Stimulated activated CD4-positive, alpha-beta T cell treated with anti-CD3 and anti-CD28 coated beads, Interleukin-15, amount 100 ng/mL, for 1 hour (primary cell): Measurements from ENCODE around the gene PPP1R1B.
A peak's percentile ranks its signal among the peaks of the same experiment; 100 is the strongest.

ENCODE experiments used
- DNase-seq, 2 donors: peaks; one replicate each; pipeline ENCODE4 v3.0.0-alpha.2; 2020; ENCODE audit warnings: low read depth in 1 of 2, low spot score in 1 of 2

PPP1R1B gene

DNA sequence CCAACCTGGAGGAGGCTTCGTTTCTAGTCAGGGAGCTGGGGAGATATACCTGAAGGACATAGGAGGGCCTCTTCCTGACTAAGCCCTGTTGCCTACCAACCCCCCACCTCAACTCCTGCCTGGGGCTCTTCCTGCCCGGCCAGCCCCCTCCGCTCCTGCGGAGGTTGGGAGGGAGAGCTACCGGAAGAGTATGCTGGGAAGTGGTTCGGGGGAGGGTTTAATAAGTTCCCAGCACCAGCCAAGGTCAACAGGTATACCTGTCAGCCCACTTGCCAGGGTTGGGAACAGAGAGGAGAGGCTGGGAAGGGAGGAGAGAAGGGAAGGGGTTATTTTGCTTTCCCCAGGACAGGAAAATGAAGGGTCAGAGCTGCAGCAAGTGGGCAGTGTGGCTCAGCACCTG, 4.7 kb downstream of the PPP1R1B start:
- no peak for DNase-seq

DNA sequence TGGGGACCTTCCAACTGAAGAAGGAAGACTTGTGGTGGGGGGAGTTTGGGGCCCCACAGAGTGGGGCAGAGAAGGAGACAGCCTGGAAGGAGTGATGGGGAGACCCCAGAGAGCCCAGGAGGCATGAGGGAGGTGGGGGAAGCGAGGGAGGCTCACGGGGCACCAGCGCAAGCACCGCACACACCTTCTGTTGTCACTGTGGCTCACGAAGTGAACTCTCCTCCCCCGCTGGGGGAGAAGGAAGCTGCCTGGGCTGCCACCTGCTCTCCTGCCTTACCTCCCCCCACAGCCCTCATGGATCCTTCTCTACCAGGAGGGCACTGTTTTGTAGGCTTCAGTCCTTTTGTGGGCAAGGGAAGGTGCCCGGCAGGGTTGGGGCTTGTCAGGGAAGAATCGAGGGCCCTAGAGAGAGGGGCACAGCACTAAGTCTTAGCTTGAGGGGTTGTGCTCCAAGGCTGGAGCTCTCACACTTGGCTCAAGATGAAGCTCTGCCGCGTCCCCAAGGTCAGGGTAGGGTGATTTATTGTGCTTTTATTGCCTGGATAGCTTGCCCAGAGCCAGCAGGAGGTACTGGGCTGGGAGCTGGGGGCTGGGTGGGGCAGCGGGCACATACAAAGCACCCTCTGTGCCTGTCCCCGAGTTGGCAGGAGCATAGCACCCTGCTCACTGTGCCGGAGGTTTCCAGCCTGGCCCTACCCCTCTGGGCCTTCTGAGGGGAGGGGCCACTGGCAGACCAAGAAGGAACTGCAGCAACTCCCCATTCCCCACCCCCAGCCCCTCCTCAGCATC, 5.6 kb downstream of the PPP1R1B start:
- no peak for DNase-seq

DNA sequence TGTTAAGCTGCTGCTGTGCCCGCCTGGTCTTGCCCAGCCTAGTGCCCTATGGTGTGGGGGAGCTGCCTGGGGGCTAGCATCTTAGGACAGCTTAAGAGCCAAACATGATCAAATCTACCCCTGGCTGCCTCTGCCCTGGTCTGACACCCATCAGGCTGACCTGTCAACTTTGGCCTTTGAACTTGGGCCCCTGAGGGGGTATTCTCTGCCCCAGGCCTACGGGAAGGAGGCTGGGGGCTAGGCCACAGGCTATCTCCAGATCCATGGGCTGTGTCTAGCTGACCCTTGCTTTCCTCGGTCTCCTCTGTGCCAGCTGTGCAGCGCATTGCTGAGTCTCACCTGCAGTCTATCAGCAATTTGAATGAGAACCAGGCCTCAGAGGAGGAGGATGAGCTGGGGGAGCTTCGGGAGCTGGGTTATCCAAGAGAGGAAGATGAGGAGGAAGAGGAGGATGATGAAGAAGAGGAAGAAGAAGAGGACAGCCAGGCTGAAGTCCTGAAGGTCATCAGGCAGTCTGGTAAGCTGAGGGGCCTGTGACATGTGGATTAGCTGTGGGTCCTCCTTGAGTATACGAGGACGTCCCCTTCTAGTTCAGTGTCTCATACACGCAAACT, 6.9 kb downstream of the PPP1R1B start:
- no peak for DNase-seq

DNA sequence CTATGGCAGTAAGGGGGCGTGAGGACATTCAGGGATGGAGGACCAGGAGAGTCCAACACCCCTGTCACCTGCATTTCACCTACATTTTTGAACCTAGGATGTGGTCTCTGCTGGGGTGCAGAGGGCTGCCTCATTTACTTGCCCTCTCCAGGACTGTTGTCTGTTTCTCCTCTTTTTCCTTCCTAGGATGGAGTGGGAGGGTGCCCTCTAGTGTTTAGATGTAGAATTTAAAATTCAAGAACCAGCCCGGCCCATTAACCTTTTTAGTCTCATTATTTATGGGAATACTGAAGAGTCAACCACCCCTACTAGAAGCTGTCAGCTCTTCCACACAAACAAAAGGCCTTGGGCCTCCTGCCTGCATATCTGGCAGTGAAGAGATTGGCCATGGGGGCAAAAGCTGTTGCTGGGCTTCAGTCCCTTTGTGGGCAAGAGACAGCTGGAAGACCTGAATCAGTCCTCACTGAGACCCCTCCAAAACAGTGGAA, 7.7 kb downstream of the PPP1R1B start:
- DNase-seq: no peak

DNA sequence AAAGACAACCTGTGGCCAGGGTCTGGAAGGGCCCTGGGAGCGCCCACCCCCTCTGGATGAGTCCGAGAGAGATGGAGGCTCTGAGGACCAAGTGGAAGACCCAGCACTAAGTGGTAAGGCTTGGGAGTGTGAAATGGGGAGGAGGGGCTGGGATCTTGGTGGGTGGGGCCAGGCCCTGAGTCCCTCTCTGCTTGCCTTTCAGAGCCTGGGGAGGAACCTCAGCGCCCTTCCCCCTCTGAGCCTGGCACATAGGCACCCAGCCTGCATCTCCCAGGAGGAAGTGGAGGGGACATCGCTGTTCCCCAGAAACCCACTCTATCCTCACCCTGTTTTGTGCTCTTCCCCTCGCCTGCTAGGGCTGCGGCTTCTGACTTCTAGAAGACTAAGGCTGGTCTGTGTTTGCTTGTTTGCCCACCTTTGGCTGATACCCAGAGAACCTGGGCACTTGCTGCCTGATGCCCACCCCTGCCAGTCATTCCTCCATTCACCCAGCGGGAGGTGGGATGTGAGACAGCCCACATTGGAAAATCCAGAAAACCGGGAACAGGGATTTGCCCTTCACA, 8.9 kb downstream of the PPP1R1B start:
- no peak for DNase-seq

DNA sequence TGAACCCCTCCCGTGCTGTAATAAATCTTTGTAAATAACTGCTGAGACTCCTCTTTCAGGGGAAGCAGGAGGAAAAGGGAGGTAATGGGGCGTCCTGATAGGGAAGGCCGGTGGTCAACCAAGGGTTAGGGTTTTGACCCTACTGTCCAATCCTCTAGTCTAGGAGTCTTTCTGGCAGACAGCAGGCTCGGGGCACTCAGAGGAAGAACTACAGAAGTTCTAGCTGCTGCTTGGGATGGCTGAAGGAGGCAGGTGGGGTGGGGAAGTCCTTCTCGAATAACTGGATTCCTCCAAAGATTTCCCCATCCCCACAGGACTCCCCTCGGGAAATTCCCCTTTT, 9.8 kb downstream of the PPP1R1B start:
- DNase-seq: no peak

DNA sequence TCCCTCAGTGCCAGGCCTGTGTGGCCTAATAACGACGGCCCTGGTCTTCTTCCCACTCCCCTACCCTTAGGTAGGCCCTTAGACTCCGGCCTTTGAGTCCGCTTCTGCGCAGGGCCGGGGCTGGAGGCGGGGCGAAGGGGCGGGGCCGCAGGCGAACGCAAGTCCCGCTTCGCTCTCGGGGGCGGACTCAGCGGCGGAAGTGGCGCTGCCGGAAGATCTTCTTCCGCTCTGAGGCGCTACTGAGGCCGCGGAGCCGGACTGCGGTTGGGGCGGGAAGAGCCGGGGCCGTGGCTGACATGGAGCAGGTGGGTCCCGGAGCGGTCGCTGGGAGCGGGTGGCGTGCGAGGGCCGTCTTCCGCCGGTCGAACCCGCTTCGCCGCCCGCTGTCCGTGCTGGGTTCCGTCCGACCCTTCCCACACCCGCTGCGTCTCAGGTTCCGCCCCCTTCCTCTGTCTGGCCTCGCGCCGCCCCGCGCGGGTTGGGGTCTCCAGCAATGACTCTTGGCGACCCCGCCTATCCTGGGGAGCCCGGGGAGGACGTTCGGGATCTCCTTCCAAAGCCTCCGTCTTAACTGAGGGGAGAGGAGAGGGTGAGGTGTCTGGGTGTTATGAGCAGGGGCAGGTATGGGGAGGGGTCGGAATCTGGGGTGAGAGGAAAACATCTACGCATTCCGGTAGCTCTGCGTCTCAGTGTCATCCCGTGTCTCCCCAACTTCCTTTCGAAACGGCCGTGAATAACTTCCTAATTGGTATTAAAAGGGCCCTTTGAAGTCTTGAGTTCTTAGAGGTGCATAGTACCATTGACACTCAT, 10.4 kb downstream of the PPP1R1B start, which contains the start of gene STARD3:
Gene STARD3 (plus strand): TSS at position 218 of the 810 bp plus-strand sequence. CDS start 16,388 bp downstream, outside the sequence.
- peak; percentile 80 to 88 for DNase-seq

DNA sequence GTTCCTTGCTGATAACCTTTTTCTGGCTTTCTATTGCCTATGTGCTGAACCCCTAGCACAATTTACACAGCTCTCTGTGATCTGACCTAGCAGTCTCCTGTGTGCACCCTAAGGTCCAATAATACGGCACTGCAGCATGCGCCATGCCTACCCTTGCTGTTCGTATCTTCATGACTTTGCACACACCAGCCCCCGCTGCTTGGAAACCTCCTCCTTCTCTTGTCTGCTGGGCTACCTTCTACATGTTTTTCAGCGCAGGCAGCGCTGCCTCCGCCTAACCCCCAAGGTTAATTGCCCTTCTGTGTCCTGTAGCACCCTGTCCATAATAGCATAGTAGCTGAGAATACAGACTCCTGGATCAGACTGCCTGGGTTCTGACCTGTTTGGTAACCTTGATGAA, 11.6 kb downstream of the PPP1R1B start:
- DNase-seq: no peak

DNA sequence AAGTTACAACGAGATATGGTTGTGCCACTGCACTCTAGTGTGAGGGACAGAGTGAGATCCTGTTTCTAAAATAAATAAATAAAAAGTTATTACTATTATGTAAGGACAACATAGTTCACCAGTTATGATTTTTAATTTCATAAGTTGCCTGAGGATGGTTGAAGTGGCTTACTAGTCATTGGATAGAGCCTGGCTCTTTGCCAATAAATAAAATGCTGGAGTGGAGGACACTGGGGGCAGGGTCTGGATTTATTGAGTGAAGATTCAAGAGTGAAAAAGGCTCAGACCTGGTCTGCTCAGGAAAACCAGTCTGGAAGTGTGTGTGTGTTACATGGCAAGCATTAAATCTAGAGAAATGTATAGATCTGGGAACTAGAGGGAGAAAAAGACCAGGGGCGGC, 12.3 kb downstream of the PPP1R1B start:
- no peak for DNase-seq

DNA sequence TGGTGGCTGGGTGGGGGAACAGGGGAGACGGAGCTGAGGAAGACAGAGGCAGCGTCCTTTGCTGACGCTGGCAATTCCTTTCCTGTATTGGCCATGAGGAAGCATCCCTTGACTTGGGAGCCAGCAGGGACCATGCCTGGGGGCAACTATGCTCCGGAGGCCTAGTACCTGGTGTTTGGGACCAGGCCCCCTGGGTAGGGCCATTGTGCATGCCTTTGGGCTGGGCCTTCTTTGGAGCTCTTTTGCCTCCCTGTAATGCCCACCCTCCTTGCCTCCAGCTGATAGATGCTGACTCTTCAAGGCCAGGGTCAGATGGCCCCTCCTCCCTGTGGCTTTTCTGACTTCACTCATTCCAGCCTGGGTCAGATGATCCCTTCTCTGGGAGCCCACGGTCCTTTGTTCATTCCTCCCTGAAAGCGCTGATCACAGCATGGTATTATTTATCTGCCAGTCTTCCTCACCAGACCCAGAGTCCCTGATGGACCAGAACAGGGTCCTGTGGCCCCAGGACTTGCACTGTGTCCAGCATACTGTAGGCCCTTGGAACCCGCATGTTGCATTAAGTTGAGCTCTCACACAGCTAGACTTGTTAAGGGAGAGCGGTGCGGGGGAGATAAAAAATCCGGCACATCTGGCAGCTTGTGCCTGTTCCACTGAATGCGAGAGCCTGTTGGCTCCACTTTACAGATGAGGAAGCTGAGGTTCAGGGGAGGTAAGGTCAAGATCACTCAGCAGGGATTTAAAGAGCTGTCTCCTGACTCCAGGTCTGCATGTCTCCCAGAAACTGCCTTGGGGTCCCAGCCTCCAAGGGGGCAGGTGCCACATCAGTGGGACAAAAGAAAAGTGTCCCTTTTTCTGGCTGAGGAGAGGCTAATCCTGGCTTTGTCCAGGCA, 13.1 kb downstream of the PPP1R1B start:
- no peak for DNase-seq

DNA sequence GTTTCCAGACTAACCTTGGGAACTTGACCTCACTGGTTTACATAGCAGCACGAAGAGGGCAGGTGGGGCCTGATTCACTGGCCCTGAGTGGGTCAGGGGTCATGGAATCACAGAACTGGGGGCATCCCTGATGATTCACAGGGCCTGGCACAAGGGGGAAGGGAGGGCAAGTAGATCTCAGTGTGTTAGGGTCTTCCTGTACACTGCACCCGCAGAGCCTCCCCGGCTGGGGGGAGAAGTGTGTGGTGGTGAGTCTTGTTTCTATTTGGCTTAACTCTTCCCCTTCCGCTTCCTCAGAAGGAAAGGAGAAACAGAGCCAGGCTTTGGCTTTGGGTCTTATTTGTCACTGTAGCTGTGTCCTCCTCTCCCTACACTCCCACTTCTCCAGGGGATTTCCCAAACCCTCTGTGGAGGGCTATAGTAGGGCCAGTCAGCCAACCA, 13.9 kb downstream of the PPP1R1B start:
- no peak for DNase-seq

DNA sequence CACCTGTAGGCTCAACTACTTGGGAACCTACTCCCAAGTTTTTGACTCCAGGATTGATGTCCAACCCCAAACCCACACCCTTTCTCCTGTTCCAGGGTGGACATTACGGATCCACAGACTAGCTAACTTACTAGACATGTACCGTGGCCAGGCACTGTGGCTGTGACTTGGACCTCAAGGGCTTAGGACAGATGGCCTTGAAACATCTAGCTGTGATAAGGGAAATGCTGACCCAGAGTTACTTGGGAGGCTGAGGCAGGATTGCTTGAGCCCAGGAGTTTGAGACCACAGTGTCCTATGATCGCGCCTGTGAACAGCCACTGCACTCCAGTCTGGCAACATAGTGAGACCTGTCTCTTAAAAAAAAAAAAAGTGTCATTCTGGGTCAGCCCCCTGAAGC, 14.3 kb downstream of the PPP1R1B start:
- DNase-seq: no peak

DNA sequence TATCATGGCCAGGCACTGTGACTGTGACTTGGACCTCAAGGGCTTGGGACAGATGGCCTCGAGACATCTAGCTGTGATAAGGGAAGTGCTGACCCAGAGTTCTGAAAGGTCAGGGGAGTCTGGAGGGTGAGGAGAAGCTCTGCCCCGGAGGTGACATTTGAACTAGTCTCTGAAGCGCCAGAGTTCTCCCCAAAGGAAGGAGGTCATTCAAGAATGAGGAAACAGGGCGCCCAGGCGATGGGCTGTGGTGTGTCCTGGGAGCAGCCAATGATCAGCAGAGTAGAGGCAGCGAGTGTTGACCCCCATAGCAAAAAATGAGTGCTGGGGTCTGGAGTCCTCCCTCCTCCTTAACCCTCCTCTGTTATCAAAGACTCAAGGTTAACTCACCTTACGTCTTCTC, 15.1 kb downstream of the PPP1R1B start:
- DNase-seq: no peak

DNA sequence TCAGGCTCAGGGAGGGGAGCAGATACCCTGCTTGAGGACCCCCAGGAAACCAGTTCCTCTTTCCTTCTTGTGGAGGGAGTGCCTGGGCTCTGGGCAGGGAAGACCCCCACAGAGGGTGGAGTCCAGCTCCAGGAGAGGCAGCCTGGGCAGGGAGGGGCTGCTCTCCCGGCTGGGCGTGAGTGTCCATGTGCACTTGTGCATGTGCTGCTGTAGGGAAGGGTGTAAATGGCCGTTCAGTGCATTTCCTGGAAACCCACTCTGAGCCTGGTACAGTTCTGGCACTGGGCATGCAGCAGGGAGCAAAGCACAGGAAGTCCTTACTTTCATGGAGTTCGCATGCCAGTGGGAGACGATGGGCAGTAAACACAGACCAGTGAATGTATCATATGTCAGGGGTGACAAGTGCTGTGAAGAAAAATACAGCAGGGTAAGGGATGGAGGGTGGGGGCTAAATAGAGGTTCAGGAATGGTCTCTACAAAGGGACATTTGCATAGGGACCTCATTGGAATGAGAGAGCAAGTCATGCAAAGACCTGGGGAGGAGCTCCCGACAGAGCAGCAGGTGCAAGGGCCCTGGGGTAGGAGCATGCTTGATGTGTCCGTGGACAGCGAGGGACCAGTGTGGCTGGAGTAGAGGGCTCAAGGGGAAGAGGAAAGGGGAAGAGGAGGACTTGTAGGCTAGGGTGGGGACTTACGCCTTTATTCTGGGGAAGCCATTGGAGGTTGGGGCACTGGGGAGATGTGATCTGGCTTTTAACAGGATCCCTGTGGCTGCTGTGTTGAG, 15.7 kb downstream of the PPP1R1B start:
- DNase-seq: no peak

DNA sequence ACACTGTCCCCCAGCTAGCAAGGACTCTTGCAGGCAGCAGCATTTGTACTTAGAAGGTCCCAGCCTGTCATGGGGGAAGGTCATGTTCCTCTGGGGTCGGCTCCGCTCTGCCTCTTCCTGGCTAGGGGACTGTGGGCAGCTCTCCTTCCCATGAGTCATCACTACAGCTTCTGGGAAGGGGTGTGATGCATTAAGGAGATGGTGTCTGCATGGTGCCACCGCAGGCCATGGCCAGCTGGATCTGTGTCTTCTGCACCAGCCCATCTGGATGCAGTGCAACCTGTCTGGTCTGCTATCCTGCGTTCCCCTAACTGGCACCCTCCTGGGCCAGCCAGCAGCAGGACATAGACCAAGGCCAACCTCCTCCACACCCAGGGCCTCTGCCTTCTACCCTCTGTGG, 16.5 kb downstream of the PPP1R1B start:
- DNase-seq: no peak

DNA sequence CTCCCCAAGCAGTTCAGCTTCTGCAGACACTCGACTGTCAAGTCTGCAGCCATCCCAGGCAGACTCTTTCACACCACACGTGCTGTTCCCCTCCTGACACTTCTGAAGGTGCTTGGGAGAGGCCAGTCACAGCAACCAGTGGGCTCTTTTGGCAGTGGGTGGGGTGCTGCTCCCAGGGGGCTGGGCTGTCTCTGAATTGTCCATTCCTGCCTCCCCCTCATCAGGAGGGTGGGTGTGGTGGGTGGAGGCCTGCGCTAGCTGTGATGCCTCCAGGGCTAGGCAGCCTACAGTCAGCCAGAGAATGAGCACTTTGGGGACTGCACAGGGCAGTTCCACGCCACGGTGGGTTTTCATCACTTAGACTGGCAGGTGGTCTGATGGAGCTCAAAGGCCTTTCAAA, 20.5 kb downstream of the PPP1R1B start:
- no peak for DNase-seq

DNA sequence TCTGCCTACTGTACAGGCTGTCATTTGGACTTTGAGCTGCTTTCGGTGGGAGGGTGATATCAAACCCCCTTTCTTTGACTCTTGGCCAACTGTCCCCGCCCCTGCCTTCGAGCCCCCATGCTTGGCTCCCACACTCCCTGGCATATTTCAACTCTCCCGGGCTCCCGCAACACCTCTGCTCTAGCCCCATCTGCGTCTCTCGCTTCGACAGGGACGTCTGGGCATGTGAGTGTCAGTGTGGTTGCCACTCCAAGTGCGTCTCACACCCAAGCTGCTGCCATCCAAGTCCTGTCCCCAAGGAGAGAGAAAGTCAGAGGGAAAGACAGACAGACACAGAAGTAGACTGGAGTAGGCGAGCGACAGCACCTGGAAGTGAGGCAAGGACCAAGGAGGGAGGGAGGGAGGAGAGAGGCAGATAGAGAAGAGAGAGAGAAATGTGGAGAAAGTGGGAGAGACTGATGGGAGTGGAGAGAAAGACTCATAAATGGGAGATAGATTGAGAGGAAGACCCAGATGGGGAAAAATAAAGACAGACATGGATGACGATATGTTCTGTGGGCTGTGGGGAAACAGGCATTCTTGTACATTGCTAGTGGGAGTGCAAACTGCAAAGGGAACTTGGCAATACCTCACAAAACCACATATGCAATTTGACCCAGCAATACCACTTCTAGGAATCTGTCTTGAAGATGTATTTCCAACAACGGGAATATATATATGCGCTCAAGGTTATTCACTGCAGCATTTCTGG, 22.0 kb downstream of the PPP1R1B start:
- no peak for DNase-seq

DNA sequence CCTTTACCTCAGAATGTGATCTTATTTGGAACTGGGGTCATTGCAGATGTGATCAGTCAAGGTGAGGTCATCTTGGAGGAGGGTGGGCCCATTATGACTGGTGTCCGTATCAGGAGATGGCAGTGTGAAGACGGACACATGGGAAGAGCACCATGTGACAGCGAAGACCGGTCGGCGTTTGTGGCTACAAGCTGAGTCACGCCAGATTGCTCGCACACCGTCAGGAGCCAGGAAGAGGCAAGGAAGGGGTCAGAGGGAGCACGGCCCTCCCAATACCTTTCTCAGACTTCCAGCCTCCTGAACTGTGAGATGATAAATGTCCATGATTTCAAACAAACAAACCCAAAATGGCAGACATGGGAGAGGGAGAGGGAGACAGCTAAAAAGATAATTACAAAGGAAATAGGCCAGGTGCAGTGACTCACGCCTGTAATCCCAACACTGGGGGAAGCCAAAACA, 23.4 kb downstream of the PPP1R1B start:
- DNase-seq: no peak
